H1 (cell line): ENCODE results near the gene PLXNA4. TPM values are rescaled to one million over a fixed set of nuclear protein-coding genes. Genes with fewer than 3 reads are reported as not detected.

Experiments
- CTCF ChIA-PET: fragments of 300-600 bp; sonication (Branson Sonifier 250); formaldehyde crosslinking; loops from one replicate; lab custom pipeline; 2021; ENCODE audit not compliant: partially characterized antibody; lab: Charles Lee
- POLR2A ChIA-PET: fragments of 300-600 bp; sonication (Branson Sonifier 250); formaldehyde crosslinking; loops from one replicate; lab custom pipeline; 2021; ENCODE audit warnings: inconsistent platforms; ENCODE audit not compliant: partially characterized antibody; lab: Charles Lee
- DNase-seq, 2 experiments: peaks; one replicate each; pipeline versions ENCODE4 v3.0.0 to v3.0.0-alpha.2; 2010 to 2022; ENCODE audit warnings: low spot score in 2 of 2, low read depth in 1 of 2, mixed read lengths in 1 of 2
- FAIRE-seq: peaks from 2 replicates; lab custom pipeline; 2011; peaks lifted over from hg19 to GRCh38; lab: Jason Lieb, UNC
- H2AFZ ChIP-seq: 2 replicates; pipeline ENCODE4 v1.8.1; 2012; ENCODE audit warnings: low read length, inconsistent platforms
- H2AK5ac ChIP-seq: 2 replicates; pipeline ENCODE4 v1.6.1; 2013; ENCODE audit warnings: low read depth, low read length
- H2BK120ac ChIP-seq: replicated peaks from 2 replicates; pipeline ENCODE3; 2013; ENCODE audit warnings: low read depth, low read length, inconsistent platforms
- H2BK12ac ChIP-seq: 2 replicates; pipeline ENCODE4 v1.6.1; 2013; ENCODE audit warnings: low read depth, low read length
- H2BK15ac ChIP-seq: 2 replicates; pipeline ENCODE4 v1.6.1; 2013; ENCODE audit warnings: low read length
- H2BK20ac ChIP-seq: 2 replicates; pipeline ENCODE4 v1.6.1; 2013; ENCODE audit warnings: low read length
- H2BK5ac ChIP-seq: 2 replicates; pipeline ENCODE4 v1.6.1; 2013; ENCODE audit warnings: low read depth, low read length
- H3K14ac ChIP-seq: 2 replicates; pipeline ENCODE4 v1.6.1; 2013; ENCODE audit warnings: inconsistent platforms; ENCODE audit not compliant: insufficient read length
- H3K18ac ChIP-seq: 2 replicates; pipeline ENCODE4 v1.6.1; 2013; ENCODE audit warnings: low read length; ENCODE audit errors: extremely low read depth
- H3K23ac ChIP-seq: 2 replicates; pipeline ENCODE4 v1.6.1; 2013; ENCODE audit warnings: inconsistent platforms; ENCODE audit not compliant: insufficient read length
- H3K23me2 ChIP-seq: 2 replicates; pipeline ENCODE4 v1.6.1; 2013; ENCODE audit warnings: low read depth, low read length
- H3K27ac ChIP-seq: 2 replicates; pipeline ENCODE4 v1.6.1; 2011; ENCODE audit warnings: low read depth, low read length, inconsistent platforms
- H3K27me3 ChIP-seq, 4 experiments: replicated peaks in 1 of 4; 1 replicate in 1 of 4; 2 replicates in 3 of 4; pipeline versions ENCODE4 v1.6.1 to v1.8.1; 2011 to 2013; ENCODE audit warnings: low read length in 3 of 4, mild to moderate bottlenecking in 3 of 4, inconsistent platforms in 2 of 4, mixed read lengths in 2 of 4, moderate library complexity in 1 of 4; ENCODE audit not compliant: control insufficient read depth in 3 of 4, insufficient read depth in 3 of 4; ENCODE audit errors: extremely low read depth in 1 of 4
- H3K36me3 ChIP-seq, 4 experiments: 2 replicates each; pipeline versions ENCODE4 v1.6.1 to v1.8.1; 2011 to 2013; ENCODE audit warnings: mild to moderate bottlenecking in 4 of 4, low read length in 3 of 4, moderate library complexity in 2 of 4, control low read depth in 1 of 4, inconsistent platforms in 1 of 4; ENCODE audit not compliant: insufficient read depth in 4 of 4, control insufficient read depth in 2 of 4
- H3K4ac ChIP-seq: replicated peaks from 2 replicates; pipeline ENCODE3; 2013; ENCODE audit warnings: low read length, low read depth, mixed read lengths, inconsistent platforms; ENCODE audit not compliant: insufficient read length
- H3K4me1 ChIP-seq, 4 experiments: replicated peaks in 1 of 4; 1 replicate in 1 of 4; 2 replicates in 3 of 4; pipeline versions ENCODE4 v1.6.1 to v1.8.1; 2011 to 2013; ENCODE audit warnings: low read length in 3 of 4, inconsistent platforms in 2 of 4, mixed read lengths in 1 of 4; ENCODE audit not compliant: insufficient read depth in 4 of 4, control insufficient read depth in 3 of 4
- H3K4me2 ChIP-seq, 2 experiments: 2 replicates each; pipeline versions ENCODE4 v1.6.1 to v1.8.1; 2011 to 2013; ENCODE audit warnings: low read depth in 2 of 2, low read length in 2 of 2, control low read depth in 1 of 2, inconsistent platforms in 1 of 2, mild to moderate bottlenecking in 1 of 2; ENCODE audit not compliant: insufficient read depth in 1 of 2
- H3K4me3 ChIP-seq, 4 experiments: fragments of 200-600, 300-600 bp in 1 of 4; sonication (generic), shearing (Covaris generic), sonication (Bioruptor Twin) in 1 of 4; 2 replicates each; pipeline versions ENCODE4 v1.5.1 to v1.8.1; 2011 to 2016; ENCODE audit warnings: low read length in 4 of 4, low read depth in 3 of 4, control low read depth in 2 of 4, inconsistent platforms in 2 of 4, mild to moderate bottlenecking in 2 of 4, mixed read lengths in 1 of 4, moderate library complexity in 1 of 4; ENCODE audit not compliant: insufficient read depth in 2 of 4; ENCODE audit errors: extremely low read depth in 1 of 4
- H3K56ac ChIP-seq: replicated peaks from 2 replicates; pipeline ENCODE3; 2013; ENCODE audit warnings: low read depth, mild to moderate bottlenecking, mixed read lengths, low read length, inconsistent platforms; ENCODE audit not compliant: insufficient read length
- H3K79me1 ChIP-seq: 2 replicates; pipeline ENCODE4 v1.6.1; 2013; ENCODE audit warnings: low read depth, low read length, control low read depth
- H3K79me2 ChIP-seq, 2 experiments: 2 replicates each; pipeline versions ENCODE4 v1.6.1 to v1.8.1; 2012 to 2013; ENCODE audit warnings: low read length in 2 of 2, mild to moderate bottlenecking in 2 of 2, inconsistent platforms in 1 of 2; ENCODE audit not compliant: insufficient read depth in 2 of 2, control insufficient read depth in 1 of 2
- H3K9ac ChIP-seq, 4 experiments: replicated peaks in 1 of 4; 1 replicate in 1 of 4; 2 replicates in 3 of 4; pipeline versions ENCODE4 v1.6.1 to v1.8.1; 2011 to 2013; ENCODE audit warnings: low read depth in 3 of 4, low read length in 3 of 4, control low read depth in 2 of 4, mild to moderate bottlenecking in 2 of 4, moderate library complexity in 2 of 4, inconsistent platforms in 1 of 4; ENCODE audit errors: extremely low read depth in 1 of 4
- H3K9me3 ChIP-seq, 2 experiments: 2 replicates each; pipeline versions ENCODE4 v1.6.1 to v1.8.1; 2012 to 2013; ENCODE audit warnings: mild to moderate bottlenecking in 2 of 2, moderate library complexity in 2 of 2, control low read depth in 1 of 2, inconsistent platforms in 1 of 2, low read depth in 1 of 2, low read length in 1 of 2, mixed read lengths in 1 of 2; ENCODE audit not compliant: insufficient read depth in 2 of 2
- H4K20me1 ChIP-seq, 2 experiments: replicated peaks in 1 of 2; 2 replicates each; pipeline versions ENCODE3 to v1.8.1; 2011 to 2013; ENCODE audit warnings: inconsistent platforms in 2 of 2, low read length in 2 of 2, mild to moderate bottlenecking in 1 of 2; ENCODE audit not compliant: insufficient read depth in 2 of 2, control insufficient read depth in 1 of 2
- H4K5ac ChIP-seq: 2 replicates; pipeline ENCODE4 v1.6.1; 2013; ENCODE audit warnings: low read length, low read depth, mixed read lengths, inconsistent platforms; ENCODE audit not compliant: insufficient read length
- H4K8ac ChIP-seq: 2 replicates; pipeline ENCODE4 v1.8.0; 2013; ENCODE audit warnings: mild to moderate bottlenecking, moderate library complexity, low read length, inconsistent platforms; ENCODE audit not compliant: insufficient read depth; ENCODE audit errors: extremely low read depth
- H4K91ac ChIP-seq: replicated peaks from 2 replicates; pipeline ENCODE3; 2013; ENCODE audit warnings: low read length, mixed read lengths, inconsistent platforms; ENCODE audit not compliant: insufficient read length
- SP2 ChIP-seq: IDR thresholded peaks from 2 replicates; pipeline ENCODE4 v1.6.1; 2012; ENCODE audit warnings: mild to moderate bottlenecking, low read length, inconsistent platforms
- SUZ12 ChIP-seq: fragments of 200-600 bp; sonication (generic); IDR thresholded peaks from 2 replicates; pipeline ENCODE4 v1.6.1; 2012; ENCODE audit warnings: mild to moderate bottlenecking, inconsistent platforms, low read length, moderate library complexity, mixed read lengths
- TAF7 ChIP-seq: optimal IDR thresholded peaks from 2 replicates; pipeline ENCODE3; 2011; ENCODE audit warnings: low read depth, mild to moderate bottlenecking, inconsistent platforms, low read length, moderate library complexity, borderline replicate concordance
- WGBS, 2 experiments: shearing (Covaris generic) in 1 of 2; methylation state at CpG; one replicate each; pipeline versions ENCODE4 v1.1.6 to v1.1.7; 2013 to 2015; ENCODE audit warnings: low lambda C conversion rate in 2 of 2, mixed read lengths in 2 of 2, inconsistent platforms in 1 of 2, low coverage in 1 of 2, missing lambda C conversion rate in 1 of 2; ENCODE audit not compliant: insufficient replicate concordance in 2 of 2, insufficient coverage in 1 of 2, insufficient read length in 1 of 2; ENCODE audit errors: extremely low coverage in 1 of 2, missing lambda C conversion rate in 1 of 2; 5-methylcytosine and 5-hydroxymethylcytosine counted together
- polyA plus RNA-seq, 7 experiments: library from polyadenylated mRNA; depleted of rRNA in 3 of 7; stranded (reverse) in 5 of 7; unstranded in 2 of 7; fragments of >200 nt in 5 of 7; fragments of 200-250 nt in 2 of 7; gene quantifications; 1 replicate in 5 of 7; 2 replicates in 1 of 7; 4 replicates in 1 of 7; pipeline versions ENCODE4 v1.2.1 to v1.2.3, GENCODE V29; 2011 to 2013; ENCODE audit warnings: missing spikeins in 2 of 7, mixed read lengths in 2 of 7
- total RNA-seq: library from RNA; stranded (reverse); fragmentation: NEBNext Ultra II Directional; extraction: Animal tissue kit (Norgen Biotek cat#: 25700); gene quantifications from 2 replicates; pipeline ENCODE4 v1.2.1, GENCODE V29; 2021

Gene PLXNA4
- total and polyA plus RNA-seq, 2 of the 8 experiments (the other 6 are each of a cell fraction or from before 2014, with no cell fraction given), result 0.76 to 0.79 TPM

GRCh38 chr7:132531562-132531961 lies 44.7 kb downstream of the PLXNA4 start:
- H3K23ac ChIP-seq, result no peak overlapping the region
- H3K9ac ChIP-seq, result no peak overlapping the region
- no peaks in the 10 kb centered on the region for H4K20me1 ChIP-seq
- DNase-seq (no peak), FAIRE-seq (no peak)
- ChIA-PET POLR2A (no interaction called here), CTCF (interaction anchor here (1.0 kb wide), 1 partner anchor 13 kb away, joined by 3 read pairs; no protein-coding TSS in a partner anchor)
- no peak overlapping the region for H2BK120ac ChIP-seq
- H3K79me2 ChIP-seq, result no peaks in the 10 kb centered on the region
- no peak overlapping the region for H2BK15ac ChIP-seq
- no peak for TF ChIP-seq SP2
- no peak for TF ChIP-seq SUZ12
- peak; percentile 59 for TF ChIP-seq TAF7
- no peak overlapping the region for H3K4me2 ChIP-seq
- H3K36me3 ChIP-seq, result no peaks in the 10 kb centered on the region
- no peak overlapping the region for H3K4ac ChIP-seq
- no peak overlapping the region for H3K18ac ChIP-seq
- no peak overlapping the region for H4K91ac ChIP-seq
- no peak overlapping the region for H3K27ac ChIP-seq
- H2BK5ac ChIP-seq, result no peak overlapping the region
- H3K23me2 ChIP-seq, result no peaks in the 10 kb centered on the region
- H3K56ac ChIP-seq, result no peak overlapping the region
- H4K5ac ChIP-seq, result no peak overlapping the region
- H2AFZ ChIP-seq, result no peak overlapping the region
- no peak overlapping the region for H2BK20ac ChIP-seq
- no peaks in the 10 kb centered on the region for H3K9me3 ChIP-seq
- no peak overlapping the region for H2BK12ac ChIP-seq
- WGBS, 2 experiments, result 88% methylated on average over 5 of the region's 5 CpGs; no CpG with 5 or more reads in 1 of the 2 experiments
- no peak overlapping the region for H4K8ac ChIP-seq
- H3K14ac ChIP-seq, result no peak overlapping the region
- no peak overlapping the region for H2AK5ac ChIP-seq
- no peak overlapping the region for H3K4me3 ChIP-seq
- H3K27me3 ChIP-seq, result no peaks in the 10 kb centered on the region; a peak in 1 of 7 replicates
- peaks cover 0 to 8% (median 0%) of the 10 kb centered on the region in 4 experiments; a peak in 2 of 7 replicates for H3K4me1 ChIP-seq
- no peaks in the 10 kb centered on the region for H3K79me1 ChIP-seq
